GM04504 (cell line): ENCODE data around the gene RAB27B.
"Not testable (repeated sequence)": the region's sequence is repeated elsewhere in the genome, so short reads cannot be mapped to it uniquely, and the experiment has no call there.

Experiments
- DNase-seq: peaks from one replicate; pipeline ENCODE4 v3.0.0-alpha.2; 2012; ENCODE audit warnings: low read depth

Gene RAB27B, protein sequence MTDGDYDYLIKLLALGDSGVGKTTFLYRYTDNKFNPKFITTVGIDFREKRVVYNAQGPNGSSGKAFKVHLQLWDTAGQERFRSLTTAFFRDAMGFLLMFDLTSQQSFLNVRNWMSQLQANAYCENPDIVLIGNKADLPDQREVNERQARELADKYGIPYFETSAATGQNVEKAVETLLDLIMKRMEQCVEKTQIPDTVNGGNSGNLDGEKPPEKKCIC

DNA sequence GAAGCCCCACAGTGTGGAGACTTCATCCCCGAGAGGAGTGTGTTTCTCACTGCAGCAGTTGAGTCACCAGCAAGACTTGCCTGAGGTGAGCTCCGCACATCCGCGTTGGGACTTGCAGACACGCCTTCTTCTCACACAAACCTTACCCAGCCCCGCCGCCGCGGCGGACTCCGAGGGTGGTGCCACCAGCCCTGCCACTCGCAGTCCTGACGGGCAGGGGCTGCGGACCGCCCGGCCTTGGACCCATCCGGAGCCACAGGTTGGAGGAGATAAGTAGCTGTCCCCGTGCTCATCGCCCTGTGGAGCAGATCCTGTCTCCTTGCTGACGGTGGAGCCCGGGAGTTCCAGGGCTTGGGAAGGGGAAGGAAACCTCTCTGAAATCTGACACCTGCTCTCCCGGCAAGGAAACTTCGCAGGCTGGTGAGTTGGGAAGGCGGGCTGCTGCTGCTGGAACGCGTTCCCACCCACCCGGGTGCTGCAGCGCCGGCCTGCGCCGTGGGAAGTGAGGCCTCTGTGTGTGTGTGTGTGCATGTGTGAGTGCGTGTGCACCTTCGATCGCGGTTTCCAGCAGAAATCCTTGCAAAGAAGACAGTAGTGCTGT, at the start of gene RAB27B:
TSS of gene RAB27B (plus strand) at position 197 of the 601 bp plus-strand sequence. CDS start 49,109 bp downstream, outside the sequence.
- peak; percentile 57 for DNase-seq

DNA sequence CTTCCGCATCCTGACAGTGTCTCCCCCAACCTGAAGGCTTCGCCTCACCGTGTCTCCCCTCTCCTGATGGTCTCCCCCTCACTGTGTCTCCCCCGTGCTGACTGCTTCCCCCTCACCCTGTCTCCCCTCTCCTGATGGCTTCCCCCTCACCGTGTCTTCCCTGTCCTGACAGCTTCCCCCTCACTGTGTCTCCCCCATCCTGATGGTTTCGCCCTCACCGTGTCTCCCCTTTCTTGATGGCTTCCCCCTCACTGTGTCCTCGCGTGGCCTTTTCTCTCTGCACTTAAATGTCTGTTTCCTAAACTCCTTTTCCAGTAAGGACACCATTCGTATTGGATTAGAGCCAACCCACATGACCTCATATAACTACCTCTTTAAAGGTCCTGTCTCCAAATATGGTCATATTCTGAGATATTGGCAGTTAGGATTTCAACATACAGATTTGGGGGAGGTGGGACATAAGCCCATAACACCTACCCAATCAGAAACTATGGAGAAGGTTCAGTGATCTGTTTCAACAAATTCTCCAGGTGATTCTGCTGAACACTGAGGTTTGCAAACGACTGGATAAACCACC, 47.9 kb upstream of the RAB27B start:
- DNase-seq, result no peak

DNA sequence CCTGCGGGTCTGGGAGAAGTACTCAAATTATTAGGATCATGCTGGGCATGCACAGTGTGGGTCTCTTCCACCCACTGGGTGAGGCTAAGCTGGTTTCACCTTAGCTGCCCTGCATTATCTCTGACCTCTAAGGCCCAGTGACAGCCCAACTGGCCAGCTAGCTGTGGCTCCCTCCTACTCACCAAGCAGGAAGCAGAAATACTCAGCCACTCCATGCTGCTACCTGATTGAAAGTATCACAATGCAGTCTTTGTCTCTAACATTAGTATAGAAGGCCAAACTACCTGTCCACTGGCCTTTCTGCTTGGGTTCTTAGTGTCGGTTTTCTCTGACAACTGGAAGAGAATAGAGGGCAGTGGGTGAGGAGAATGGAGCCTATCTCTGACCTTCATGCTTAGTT, 47.3 kb upstream of the RAB27B start:
- no peak for DNase-seq

DNA sequence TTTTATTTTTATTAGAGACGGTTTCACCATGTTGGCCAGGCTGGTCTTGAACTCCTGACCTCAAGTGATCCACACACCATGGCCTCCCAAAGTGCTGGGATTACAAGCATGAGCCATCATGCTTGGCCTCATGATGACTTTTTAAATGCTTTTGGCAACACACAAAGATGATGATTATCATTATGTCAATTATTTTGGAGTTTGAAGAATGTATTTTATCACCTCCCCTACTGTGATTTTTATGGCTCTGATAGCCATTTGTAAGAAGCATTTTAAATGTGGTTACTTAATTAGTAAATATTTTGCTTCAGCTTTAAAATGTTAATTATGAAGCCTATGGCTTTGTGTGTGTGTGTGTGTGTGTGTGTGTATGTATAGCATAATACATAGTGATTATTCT, 45.1 kb upstream of the RAB27B start:
- no peak for DNase-seq

DNA sequence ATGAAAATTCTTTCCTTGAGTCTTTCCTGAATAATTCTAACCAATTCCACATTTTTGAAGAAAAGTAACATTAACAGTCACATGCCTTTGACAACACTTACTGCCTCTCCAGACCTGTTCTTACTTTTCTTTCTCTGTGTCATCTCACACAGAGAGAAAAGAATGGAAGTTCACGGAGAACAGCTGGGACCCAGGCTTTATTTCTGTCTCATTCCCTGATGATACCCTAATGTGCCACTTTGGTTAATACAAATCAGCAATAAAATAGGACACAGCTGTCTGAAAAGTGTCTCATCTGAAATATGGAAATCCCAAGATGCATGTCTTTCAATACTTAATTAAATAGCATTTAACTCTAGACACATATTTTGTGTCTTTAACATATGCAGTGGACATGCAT, 42.1 kb upstream of the RAB27B start:
- DNase-seq, result no peak

- DNase-seq, result no peak
Observed at GRCh38 chr18:54787121-54787520, 41.2 kb upstream of the RAB27B start.

- DNase-seq, result peak; percentile 67
Observed at GRCh38 chr18:54787616-54788015, 40.7 kb upstream of the RAB27B start.

- no peak for DNase-seq
Observed at GRCh38 chr18:54790109-54790508, 38.2 kb upstream of the RAB27B start.

DNA sequence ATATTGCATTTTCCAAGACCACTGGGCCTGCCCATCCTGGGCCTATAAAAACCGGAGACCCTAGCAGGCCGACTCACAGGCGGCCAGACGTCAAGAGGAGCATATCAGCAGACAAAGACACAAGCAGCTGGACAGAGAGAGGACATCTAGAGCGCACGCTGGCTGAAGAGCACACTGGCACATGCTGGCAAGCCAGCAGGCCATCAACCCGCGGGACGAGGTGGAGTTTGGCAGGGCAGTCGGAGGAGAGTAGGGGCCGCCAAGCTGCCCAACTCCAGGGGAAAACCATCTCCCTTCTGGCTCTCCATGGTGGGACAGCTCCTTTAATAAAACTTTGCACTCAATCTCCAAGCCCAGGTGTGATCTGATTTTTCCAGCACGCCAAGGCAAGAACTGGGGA, 36.6 kb upstream of the RAB27B start:
- no peak for DNase-seq

GRCh38 chr18:54792079-54792478, 36.2 kb upstream of the RAB27B start:
- DNase-seq, result no peak

GRCh38 chr18:54794823-54795222, 33.5 kb upstream of the RAB27B start:
- DNase-seq, result no peak

DNA sequence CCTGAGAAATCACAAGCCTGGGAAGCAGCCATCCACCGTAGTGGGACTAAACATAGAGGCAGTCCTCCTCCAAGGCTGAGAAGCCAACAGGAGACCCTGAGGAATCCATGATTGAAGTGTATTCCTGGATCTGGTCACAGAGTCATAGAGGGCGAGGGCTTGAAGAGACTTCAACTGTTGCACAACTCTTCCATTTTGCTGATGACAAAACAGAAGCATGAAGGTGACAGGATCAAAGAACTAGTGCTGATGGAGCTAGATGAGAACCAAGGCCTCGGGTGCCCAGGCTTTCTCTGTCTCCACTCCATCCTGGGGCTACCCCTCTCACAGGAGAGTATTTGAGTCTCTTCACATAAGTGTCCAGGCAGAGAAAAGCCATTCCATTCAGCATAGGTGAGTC, 30.1 kb upstream of the RAB27B start:
- no peak for DNase-seq

GRCh38 chr18:54801374-54801773, 26.9 kb upstream of the RAB27B start:
- DNase-seq, result no peak

- no peak for DNase-seq
Observed at GRCh38 chr18:54802178-54802577, 26.1 kb upstream of the RAB27B start.

DNA sequence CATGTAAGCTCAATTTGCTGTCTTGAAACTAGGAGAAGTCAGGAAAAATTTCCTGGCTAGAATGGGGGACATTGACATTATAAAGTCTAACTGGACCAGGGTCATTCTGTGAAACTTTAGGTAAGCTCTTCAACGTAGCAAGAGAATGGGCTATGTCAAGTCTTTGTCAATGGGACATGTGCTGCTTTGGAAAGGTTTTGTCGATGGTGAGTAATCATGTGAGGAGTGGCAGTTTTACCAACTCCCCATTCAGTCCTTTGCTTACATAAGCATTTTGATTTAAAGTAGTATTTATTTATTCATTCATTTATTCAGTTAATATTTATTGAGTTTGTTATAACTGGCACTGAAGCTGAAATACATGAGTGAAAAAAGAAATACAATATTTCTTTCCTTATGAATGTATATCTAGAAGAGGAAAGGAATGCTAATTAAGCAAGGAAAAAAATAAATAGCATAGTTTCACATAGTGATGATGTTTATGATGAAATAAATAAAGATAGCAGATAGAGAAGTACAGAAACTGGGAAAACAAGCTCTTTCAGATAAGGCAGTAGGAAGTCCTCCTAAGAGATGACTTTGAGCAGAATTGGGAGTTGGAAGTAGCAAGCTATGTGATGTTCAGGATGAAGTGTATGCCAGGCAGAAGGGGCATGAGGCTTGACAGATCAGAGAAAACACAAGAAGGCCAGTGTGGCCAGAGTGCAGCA, 25.4 kb upstream of the RAB27B start:
- DNase-seq, result no peak

DNA sequence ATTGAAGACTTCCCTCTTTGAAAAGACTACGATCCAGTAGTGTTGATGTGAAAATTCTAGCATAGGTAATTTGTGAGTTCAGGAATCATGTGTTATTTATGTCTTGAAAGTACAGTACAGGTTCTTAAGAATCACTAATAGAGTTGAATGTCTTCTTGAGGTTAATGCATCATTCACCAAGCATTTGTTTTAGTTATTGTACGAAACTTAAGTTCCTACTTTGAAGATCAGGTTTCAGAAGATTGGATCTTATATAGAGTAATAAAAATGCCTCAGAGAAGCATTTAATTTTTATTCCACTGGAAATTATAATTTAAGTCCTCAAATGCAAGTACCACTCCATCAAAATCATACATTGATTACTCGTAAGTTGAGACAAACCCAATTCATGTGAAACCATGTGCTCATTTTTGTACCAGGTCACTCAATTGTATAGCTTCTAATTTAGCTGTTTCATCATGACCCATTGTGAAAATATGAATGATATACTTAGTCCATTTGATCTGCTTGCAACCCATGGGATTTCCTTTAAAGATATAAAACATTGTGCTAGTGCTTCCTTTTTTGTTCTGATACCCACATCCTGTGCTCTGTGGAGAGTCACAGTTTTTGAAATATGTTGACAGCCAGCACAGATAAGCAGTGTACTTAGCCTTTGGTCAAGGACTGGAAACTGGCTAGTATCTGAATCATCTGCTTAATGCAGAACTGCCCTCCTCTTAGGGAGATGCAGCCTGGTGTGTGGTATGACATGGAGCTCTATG, 22.5 kb upstream of the RAB27B start:
- DNase-seq, result no peak

GRCh38 chr18:54806526-54806925, 21.8 kb upstream of the RAB27B start:
- no peak for DNase-seq

DNA sequence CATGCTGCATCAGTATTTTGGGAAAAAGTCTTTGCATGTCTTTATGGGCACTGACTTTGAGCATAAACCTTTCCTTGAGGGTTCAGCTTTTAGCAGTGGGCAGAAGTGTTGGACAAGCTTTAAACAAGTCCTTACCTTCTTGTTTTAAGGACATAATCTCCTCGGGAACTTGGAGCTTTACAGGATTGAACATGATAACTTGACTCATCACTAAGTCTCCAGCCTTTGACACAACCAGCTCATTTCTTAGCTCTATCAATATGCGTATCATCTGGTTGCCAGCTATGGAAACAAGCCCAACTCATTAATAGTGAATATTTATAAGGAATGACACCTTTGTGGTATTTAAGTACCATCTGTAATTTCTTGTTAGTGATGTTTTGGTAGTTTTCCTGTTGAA, 21.0 kb upstream of the RAB27B start:
- no peak for DNase-seq

- not testable (repeated sequence) for DNase-seq
Observed at GRCh38 chr18:54810662-54811061, 17.6 kb upstream of the RAB27B start.

GRCh38 chr18:54812885-54813284, 15.4 kb upstream of the RAB27B start:
- DNase-seq, result no peak

- DNase-seq, result no peak
Observed at GRCh38 chr18:54813305-54813704, 15.0 kb upstream of the RAB27B start.

DNA sequence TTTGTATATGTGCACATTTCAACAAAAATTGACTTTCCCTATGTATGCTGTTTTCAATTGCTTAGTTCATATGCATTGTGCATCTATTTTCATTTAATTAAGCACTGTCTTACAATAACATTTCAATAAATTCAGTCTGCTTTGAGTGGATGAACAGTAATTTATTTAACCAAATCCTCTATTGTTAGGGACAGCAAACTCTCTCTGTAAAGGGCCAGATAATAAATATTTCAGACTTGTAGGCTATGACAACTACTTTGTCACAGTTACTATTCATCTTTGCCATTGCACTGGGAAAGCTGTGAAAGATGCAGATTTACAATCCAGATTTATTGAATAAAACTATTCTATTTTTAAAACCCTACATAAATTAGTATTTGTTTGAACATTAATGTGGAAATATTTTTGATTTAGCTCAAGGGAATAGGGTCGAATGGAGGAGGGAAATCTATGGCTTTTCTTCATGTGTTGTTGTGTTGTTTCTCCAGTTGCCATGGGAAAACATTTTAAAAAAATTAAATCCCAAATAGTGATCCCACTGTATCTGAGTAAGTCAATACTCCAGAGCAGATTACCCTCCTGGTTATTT, 14.2 kb upstream of the RAB27B start:
- no peak for DNase-seq
